DOHH2 (cell line): Measurements from ENCODE around the gene DMGDH.

ENCODE experiments used
- EZH2phosphoT487 ChIP-seq: fragments of 200-600 bp; sonication (generic); IDR thresholded peaks from 2 replicates; pipeline ENCODE4 v1.6.1; 2017; ENCODE audit warnings: borderline replicate concordance, mild to moderate bottlenecking, antibody characterized with exemption, low read length, moderate library complexity, mixed read lengths
- TF ChIP-seq, protein P1 (sequence below): fragments of 200-600 bp; sonication (generic); IDR thresholded peaks from one replicate; pipeline ENCODE4 v1.5.1; 2014; ENCODE audit warnings: antibody characterized with exemption, mild to moderate bottlenecking, low read depth, low read length; ENCODE audit not compliant: poor library complexity, severe bottlenecking

- TF ChIP-seq, protein P1, sequence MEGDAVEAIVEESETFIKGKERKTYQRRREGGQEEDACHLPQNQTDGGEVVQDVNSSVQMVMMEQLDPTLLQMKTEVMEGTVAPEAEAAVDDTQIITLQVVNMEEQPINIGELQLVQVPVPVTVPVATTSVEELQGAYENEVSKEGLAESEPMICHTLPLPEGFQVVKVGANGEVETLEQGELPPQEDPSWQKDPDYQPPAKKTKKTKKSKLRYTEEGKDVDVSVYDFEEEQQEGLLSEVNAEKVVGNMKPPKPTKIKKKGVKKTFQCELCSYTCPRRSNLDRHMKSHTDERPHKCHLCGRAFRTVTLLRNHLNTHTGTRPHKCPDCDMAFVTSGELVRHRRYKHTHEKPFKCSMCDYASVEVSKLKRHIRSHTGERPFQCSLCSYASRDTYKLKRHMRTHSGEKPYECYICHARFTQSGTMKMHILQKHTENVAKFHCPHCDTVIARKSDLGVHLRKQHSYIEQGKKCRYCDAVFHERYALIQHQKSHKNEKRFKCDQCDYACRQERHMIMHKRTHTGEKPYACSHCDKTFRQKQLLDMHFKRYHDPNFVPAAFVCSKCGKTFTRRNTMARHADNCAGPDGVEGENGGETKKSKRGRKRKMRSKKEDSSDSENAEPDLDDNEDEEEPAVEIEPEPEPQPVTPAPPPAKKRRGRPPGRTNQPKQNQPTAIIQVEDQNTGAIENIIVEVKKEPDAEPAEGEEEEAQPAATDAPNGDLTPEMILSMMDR: no peak
- TF ChIP-seq EZH2phosphoT487: no peak
Measured at GRCh38 chr5:79036769-79037168, 32.7 kb downstream of the DMGDH start.
